GM19239 (cell line): ENCODE results near the gene FGF19.

Source experiments
- DNase-seq: peaks from one replicate; pipeline ENCODE4 v3.0.0; 2011; ENCODE audit warnings: low spot score; ENCODE audit not compliant: insufficient read length
- FAIRE-seq: peaks from 2 replicates; lab custom pipeline; 2011; peaks lifted over from hg19 to GRCh38; lab: Jason Lieb, UNC

FGF19 gene, protein sequence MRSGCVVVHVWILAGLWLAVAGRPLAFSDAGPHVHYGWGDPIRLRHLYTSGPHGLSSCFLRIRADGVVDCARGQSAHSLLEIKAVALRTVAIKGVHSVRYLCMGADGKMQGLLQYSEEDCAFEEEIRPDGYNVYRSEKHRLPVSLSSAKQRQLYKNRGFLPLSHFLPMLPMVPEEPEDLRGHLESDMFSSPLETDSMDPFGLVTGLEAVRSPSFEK

DNA sequence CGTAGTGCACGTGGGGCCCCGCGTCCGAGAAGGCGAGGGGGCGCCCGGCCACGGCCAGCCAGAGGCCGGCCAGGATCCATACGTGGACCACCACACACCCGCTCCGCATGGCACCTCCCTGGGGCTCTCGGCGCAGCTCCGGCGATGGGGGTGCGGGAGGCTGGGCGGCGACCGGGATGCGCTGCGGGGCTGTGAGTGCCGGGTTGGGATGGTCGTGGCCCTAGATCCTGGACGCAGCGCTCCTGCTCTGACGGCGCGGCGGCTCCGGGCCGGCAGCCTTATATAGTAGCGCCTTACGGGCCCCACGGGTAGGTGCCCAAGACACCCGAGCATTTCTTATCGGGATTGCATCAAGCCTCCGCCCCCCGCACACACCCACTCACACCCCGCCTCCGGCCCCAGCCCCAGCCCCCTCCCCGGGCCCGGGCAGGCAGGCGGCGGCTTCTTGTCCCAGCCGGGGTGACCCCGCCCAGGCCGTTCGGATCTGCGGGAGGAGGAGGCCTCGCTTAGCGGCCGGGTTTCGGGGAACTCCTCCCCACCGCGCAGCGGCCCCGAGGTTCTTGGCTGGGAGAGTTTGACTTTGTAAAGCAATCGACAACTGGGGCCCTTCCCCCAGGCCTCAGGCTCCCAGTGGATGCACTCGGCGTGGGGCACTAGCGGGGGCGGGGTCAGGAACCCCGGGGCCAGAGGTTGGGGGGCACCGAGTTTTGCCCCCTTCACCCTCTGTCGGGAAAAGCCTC lies at the start of gene FGF19:
Gene FGF19, minus strand, starts transcription at position 255 of the 740 bp plus-strand sequence. Its CDS starts 146 bp downstream, at position 109.
- DNase-seq (no peak), FAIRE-seq (no peak)

DNA sequence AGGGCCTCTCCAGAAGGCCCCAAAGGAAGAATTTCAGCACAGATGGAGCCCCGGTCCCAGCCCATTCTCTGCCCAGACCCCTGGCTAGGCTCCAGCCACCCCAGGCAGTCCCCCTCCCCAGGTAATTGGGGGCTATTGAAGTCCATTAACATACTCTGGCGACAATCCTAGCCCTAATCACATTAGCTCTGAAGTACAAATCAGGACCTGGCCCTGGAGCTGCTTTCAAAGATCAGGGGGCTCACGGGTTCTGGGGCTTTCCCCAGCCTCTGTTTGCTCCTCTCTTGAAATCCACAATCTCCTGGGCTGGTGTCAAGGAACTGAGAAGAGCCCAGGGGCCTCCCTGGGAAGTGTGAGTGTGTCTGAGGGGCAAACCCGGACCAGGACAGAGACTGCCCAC lies 49.1 kb upstream of the FGF19 start:
- FAIRE-seq = no peak

DNA sequence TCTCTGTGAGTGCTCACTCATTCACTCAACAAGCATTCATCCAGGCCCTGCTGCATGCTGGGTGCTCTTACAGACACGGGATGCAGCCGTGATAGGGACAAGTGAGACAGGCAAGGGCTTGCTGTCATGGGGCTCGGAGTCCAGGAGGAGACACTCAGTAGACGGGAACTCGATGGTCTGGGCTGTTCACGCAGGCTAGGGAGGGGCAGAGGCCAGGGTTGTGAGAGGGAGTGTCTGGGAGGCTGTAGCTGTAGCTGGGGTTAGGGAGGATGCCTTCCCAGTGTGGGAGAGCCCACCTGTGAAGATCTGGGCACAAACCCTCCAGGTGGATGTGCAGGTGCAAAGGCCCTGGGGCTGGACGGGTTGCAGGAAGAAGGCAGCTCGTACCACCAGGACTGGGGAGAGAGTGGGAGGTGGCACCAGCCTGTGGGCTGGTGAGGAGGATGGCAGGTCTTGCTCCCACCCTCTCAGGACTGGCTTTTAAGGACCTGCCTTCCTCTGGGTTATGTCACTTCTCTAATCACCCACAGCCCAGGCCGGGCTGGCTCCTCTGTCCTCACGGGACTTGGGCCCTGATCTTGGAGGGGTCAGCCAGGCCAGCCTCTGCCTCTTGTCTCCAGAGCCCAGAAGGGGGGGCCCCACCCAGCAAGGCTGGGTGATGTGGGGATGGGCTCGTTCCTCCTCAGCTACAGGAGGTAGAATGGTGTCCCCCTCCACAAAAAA lies 47.2 kb upstream of the FGF19 start:
- no peak for FAIRE-seq
- no peak for DNase-seq

More for the DNA sequence above, 49.1 kb upstream of the FGF19 start:
- no peak for DNase-seq

DNA sequence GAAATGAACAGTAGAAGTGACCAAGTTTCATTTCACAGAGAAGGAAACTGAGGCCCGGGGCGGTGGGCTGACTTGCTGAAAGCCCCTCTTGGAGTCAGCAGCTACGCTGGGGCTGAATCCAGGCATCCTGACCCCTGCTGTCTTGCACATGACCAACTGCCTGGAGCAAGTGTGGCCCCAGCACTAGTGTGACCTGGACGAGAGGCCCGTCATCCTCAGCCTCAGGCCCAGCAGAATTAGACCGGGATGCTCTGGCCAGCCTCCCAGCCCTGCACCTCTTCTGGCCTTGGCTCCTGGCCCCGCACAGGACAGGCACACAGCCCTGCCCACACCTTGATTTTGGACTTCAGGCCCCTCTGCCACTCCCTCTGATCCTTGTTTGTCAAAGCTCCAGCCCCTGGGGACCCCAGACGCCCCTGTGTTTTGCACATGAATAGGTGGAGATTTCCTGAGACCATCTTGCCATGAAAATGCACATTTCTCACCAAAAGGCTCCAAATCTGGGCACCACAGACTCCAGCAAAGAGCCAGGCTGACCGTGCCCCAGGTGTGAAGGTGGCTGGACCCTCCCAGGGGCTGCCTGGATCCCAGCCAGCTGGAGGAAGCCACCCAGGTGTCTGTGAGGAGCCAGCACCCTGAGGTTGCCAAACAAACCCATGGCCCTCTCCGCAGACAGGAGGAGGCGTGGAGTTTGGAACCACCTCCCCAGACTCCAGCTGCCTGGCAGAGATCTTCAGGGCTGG lies 46.5 kb upstream of the FGF19 start:
- no peak for FAIRE-seq
- DNase-seq = no peak

DNA sequence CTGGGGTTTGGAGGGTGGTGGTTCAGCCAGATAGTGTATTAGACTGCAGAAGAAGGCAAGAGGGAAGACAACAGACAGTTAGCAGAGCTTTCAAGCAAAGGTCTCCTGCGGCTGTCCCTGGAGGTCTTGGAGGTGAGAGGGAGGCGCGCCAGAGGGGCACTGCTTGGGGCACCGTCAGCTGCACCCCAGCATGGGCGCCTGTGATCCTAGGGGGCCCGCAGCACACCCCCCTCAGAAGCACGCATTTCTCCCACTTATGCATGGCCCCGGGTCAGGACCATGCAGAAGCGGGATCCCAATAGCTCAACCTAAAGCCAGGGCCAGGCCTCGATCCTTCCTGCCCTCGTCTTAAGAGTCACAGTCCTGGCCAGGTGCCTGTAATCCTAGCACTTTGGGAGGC lies 44.8 kb upstream of the FGF19 start:
- DNase-seq (no peak), FAIRE-seq (no peak)

DNA sequence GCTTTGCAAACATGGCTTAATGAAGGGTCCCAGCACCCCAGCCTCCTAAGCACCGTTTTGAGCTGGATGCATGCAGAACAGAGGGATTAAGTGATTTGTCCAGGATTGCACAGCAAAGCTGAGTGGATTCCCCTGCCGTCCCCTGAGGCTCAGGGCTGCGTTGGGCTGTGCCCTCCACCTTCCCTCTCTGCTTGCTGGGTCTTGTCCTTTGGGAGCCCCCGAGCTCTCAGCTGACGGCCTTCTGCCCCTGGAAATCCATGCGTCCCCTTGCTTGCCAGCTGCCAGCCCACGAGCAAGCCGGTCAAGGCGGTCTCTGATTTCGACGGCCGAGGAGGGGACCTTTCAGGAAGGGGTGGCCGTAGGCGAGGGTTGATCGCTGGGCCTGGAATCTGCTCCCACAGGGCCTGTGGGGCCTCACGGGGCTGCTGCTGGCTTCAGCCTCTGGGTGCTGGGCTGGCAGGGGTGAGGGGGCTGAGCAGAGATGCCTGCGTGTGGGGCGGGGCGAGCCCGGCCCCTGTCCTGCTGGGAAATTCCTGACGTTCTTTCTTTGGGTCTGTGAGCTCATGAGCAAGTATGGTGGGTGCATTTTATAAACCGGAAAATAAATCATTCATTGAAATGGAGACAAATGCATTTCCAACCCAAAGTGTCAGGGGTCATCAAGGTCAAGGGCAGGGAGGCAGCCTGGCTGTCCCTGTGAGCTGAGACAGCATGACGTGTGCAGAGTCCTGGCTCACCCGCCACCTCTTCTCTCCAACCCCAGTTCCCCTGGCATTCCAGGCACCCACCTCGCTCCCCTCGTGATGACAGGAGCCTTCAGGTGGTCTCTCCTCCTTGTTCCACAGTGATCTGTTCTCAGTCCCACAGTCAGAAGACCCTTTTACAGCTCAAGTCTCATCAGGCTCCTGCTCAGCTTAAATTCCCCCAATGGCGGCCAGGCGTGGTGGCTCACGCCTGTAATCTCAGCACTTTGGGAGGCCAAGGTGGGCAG lies 43.2 kb upstream of the FGF19 start:
- FAIRE-seq = no peak
- no peak for DNase-seq

DNA sequence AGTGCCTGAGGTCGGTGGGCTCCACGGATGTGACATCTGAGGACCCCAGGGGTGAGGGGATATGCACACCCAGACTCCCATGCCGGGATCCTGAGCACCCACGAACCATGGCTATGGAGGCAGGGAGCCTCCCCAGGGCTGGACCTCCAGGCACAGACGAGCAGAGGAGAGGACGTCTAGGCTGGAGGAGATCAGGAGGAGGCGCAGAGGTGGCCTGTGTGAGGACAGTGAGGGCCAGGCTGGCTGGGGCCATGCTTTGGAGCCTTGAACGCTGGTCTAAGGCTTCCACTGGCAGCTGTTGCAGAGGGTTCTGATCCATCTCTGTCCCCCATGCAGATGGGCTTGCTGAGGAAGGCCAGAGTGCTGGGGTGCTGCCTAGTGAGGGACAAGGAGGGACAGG lies 42.3 kb upstream of the FGF19 start:
- DNase-seq (no peak), FAIRE-seq (no peak)

DNA sequence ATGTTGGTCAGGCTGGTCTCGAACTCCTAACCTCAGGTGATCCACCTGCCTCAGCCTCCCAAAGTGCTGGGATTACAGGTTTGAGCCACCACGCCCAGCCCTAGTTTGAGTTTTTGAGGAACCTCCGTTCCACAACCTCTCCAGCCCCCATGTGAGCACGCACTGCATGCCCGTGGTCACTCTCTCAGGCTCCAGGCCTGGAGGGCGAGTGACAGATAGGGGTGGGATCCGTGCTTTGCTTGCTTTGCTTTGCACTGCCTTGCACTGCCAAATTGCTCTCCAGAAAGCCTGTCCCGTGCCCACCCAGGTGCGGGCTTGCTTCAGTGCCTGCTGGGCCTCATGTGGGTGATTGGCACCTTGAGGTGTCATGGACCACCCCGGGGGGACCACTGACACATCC lies 41.4 kb upstream of the FGF19 start:
- no peak for FAIRE-seq
- DNase-seq = no peak

DNA sequence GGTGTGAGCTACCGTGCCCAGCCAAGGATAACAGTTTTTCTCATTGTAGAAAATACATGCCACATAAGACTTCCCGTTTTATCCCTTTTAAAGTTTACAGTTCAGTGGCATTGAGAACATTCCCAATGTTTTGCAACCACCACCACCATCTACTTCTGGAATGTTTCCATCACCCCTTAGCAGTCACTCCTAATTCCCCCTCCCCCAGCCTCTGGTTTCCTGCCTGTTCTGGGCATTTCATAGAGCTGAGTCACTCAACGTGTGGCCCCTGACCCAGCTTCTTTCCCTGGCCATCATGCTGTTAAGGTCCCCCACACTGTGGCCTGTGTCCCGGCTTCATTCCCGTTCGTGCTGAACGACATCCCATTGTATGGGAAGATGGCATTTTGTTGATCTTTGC lies 40.6 kb upstream of the FGF19 start:
- FAIRE-seq (no peak), DNase-seq (no peak)

DNA sequence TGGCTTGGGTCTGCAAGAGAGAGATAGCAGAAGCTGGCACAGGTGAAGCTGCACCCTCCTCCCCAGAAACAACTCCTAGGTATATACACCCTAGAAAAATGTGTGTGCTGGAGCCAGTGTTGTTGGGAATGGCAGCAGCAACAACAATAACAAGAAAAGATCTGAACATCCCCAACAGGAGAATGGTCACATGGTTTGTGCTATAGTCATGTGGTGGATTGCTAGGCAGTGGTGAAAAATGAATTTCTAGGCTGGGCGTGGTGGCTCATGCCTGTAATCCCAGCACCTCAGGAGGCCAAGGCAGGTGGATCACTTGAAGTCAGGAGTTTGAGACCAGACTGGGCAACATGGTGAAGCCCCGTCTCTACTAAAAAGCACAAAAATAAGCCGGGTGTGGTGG lies 31.0 kb upstream of the FGF19 start:
- no peak for DNase-seq
- no peak for FAIRE-seq

DNA sequence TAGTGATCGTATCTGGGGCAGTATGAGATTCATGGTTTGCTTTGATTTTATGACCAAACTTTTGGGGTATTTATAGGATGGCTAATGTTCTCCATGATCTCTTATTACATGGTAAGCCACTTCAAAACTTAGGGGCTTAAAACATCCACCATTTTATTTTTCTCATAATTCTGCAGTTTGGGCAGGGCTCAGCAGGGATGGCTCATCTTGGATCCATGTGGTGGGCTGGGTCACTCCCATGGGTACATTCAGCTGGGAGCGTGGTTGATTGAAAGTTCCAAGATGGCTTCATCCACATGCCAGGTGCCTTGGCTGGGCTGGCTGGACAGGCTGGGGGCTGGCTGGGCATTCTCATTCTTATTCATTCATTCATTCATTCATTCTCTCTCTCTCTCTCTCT lies 30.5 kb upstream of the FGF19 start:
- DNase-seq = no peak

DNA sequence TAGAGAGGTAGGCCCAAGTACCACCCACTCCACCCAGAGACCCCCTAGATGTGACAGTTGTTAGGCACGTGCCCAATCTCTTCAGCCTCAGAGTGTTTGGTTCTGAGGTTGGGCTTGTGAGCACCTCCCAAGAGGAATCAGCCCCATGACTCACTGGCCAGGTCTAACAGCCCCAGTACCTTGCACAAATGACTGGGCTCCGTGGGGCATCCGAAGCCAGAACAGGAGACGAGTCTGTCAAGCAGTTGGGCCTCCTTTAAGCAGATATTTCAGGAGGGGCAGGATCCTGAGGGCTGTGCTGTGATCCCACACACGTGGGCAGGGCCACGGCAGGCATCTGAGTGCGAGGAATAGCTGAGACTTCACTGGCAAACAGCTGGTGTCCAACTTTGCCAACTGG lies 29.1 kb upstream of the FGF19 start:
- no peak for FAIRE-seq
- no peak for DNase-seq

More for the DNA sequence above, 30.5 kb upstream of the FGF19 start:
- no peak for FAIRE-seq

DNA sequence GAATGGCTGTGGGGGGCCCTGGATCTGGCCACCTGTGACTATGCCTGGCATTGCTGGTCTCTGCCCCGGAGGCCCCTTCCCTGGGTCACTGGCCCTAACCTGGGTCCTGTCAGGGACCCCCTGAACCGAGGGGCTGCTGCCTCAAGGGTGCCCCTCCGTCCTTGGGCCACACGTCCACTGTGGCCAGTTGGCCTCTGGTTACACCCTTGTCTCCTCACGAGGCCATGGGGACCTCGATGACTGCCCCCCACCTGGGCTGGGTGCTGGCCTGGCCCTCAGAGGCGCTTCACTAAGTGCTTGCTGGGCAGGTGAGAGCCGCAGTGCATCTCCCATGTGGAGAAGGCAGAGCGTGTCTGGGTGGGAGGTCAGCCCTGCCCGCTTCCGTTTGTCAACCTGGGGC lies 27.3 kb upstream of the FGF19 start:
- DNase-seq (no peak), FAIRE-seq (no peak)

DNA sequence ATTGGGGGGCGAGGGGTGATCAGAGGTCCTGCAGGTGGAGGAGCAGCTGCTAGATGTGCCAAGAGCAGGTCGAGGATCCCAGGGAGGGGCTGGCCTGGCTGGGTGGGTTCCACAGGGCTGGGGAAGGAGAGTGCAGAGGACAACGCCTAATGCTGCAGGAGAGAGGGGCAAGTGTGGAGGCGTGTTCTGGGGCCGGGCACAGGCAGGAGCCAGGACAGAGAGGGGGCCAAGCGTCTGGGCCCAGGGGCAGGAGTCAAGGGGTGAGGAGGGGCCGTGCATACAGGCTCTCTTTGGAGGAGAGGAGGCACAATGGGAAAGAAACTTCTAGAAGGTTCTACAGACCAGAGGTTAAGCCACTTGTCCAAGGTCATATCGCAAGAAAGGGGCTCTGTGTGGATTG lies 26.7 kb upstream of the FGF19 start:
- no peak for DNase-seq
- no peak for FAIRE-seq

DNA sequence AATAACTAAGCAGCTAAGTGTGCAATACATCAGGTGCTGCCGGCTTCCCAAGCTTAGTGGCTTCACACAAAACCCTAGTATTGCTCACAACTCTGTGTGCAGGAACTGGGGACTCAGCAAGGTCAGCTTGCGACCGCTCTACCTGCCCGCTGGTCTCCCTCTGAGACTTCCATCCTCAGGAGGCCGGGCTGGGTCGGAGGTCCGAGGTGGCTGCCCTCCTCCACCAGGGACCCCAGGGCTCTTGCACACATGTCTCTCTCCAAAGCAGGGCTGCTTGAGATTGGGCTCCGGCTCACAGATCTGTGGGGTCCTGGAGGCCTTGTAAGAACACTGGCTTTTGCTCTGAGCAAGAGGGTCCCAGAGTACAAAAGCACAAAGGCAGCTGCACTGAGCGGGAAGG lies 25.4 kb upstream of the FGF19 start:
- DNase-seq = no peak
- FAIRE-seq = no peak

DNA sequence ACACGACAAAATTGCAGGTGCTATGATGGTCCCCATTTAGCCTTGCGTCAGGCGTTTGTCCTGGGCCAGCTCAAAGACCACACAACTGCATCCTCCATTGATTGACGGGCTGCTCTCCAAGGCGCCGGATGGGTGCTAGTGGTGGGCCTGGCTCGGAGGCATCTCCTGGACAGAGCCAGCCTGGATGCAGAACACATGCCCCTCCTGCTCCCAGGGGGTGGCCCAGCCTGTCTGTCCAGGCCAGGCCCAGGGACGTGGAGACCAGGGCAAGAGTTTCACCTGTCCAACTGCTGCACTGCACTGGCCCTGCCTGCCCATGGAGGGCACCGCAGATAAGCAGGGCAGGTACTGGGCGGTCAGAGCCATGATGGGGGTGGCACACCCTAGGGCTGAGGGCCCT lies 23.4 kb upstream of the FGF19 start:
- FAIRE-seq (no peak), DNase-seq (no peak)

DNA sequence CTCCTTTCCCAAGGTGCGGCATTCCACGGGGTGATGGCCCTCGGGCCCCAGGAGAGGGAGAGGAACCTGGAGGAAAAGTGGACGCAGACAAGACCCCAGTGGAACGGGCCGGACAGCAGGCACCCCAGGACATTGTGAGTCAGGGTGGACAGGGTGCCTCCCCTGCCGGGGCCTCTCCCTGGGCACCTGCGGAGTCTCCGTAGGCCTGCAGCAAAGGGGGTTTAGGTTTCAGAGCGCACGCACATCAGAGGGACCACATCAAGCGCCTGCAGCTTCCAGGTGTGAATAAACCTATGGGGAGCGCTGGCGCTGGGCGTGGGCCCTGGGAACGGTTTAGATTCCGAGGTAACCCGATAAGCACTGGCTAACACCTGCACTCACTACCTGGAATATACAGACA lies 22.7 kb upstream of the FGF19 start:
- DNase-seq (no peak), FAIRE-seq (no peak)

DNA sequence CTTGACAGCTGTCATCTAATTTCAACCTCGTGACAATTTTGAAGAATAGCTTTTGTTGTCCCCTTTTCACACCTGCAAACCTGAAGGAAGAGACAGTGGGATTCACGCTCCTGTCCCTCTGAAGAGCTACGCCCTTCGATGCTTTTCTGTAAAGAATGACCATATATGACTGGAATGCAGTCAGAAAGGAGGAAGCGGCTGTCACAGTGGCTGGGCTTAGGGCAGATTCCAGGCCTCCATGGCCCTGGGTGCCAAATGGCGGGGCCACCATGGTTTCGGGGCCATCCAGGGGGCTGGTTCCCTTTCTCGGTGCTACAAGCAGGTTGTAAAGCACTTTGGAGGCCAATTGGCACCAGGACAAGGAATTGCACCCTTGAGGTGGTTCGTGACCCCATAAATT lies 22.2 kb upstream of the FGF19 start:
- DNase-seq = no peak
- FAIRE-seq = no peak

DNA sequence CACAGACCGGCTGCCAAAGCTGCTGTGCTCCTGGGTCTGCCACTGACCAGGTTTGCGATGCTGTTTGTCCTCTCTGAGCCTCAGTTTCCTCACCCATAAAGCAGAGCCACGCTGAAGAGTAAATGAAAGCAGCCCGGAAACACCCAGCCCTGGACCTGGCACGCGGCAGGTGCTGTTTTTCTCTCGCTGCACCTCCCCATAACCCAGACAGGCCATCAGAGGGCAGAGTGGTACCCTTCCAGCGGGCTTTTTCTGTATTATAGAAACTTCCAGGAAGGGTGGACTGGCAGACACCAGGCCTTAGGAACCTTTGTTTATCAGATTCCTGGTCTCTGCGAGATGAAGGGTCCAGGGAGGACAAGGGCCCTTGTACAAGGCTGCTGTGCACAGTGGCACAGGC lies 17.9 kb upstream of the FGF19 start:
- no peak for FAIRE-seq

DNA sequence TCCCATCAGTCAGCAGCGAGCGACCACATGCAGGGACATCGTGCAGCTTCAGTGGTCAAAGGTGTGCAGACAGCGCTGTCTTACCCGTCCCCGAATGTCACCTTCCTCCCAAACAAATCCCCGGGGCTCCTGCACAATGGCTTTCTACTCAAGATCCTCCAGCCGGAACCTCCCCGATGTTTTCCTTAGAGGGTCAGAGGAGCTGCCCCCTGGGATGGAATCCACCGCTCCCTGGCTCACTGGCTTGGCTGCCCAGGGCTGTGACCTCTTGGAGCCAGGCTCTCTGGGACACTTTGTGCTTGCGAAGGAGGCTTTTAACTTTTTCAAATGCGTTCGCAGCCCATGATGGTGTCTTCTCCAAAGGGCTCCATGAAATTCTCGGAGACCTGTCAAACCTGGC lies 17.3 kb upstream of the FGF19 start:
- DNase-seq = no peak
- FAIRE-seq = no peak

More for the DNA sequence above, 17.9 kb upstream of the FGF19 start:
- no peak for DNase-seq
